ENCODE measurements around the gene TUBB8.
A peak's percentile ranks its signal among the peaks of the same experiment; 100 is the strongest.
"Not testable (repeated sequence)": the region's sequence is repeated elsewhere in the genome, so short reads cannot be mapped to it uniquely, and the experiment has no call there.

The TUBB8 gene

GRCh38 chr10:49926-50325 is 830 bp upstream of the TUBB8 start:
- DNase-seq (ENCODE audit: low read depth in 2 of 3, low spot score in 2 of 3): not testable (repeated sequence)

DNA sequence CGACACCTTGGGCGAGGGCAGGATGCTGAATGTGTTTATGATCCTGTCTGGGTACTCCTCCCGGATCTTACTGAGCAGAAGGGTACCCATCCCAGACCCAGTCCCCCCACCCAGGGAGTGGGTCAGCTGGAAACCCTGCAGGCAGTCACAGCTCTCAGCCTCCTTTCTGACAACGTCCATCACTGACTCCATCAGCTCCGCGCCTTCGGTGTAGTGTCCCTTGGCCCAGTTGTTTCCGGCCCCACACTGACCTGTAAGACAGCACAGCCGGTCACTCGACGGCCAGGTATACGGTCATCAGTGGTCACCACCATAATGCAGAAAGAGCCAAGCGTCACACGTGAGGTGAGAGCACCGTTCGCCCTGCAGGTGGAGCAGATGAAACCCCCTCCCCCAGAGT is 1.2 kb downstream of the TUBB8 start:
- not testable (repeated sequence) for DNase-seq (ENCODE audit: low read depth in 2 of 3, low spot score in 2 of 3)

GRCh38 chr10:13315-13635 is 35.8 kb downstream of the TUBB8 start:
- DNase-seq (ENCODE audit: low read depth in 2 of 3, low spot score in 2 of 3): not testable (repeated sequence)

DNA sequence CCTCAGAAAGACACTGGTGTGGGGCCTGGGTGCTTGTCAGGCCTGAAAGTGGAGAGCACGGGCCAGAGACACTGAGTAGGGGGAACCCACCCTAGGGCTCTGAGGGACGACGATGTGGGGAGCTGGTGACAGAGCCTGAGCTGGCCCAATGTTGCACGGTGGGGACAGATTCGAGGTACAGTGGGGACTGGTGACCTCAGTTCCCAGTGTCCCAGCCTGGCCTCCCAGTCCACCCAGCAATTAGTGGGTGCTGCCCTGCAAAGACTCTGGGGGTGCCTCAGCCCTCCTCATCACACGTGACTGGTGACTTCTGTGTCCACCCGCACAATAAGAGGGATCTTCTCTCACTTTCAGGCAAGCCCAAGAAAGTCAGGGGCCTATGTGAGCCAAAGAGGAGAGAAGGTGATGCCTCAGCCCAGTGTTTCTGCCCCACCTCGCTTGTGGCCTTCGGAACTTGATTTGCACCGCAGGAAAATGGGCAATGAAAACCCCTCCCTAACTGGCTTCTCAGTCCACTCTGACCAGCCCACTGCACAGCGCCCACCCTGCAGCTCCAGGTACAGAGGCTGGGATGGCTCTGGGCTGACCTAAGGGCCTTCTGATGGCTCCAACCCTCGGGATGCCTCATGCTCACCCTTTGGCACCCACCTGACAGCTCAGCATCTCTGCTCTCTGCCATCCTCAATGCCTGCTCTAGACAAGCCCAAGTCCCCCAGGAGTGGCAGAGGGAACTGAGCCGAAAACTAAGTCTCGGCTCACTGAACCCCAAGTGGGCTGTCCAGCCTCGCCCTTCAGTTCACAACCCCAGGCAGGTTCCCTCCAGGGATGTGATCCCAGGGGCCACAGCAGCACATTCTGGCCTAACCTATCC is 36.4 kb downstream of the TUBB8 start:
- DNase-seq (ENCODE audit: low read depth in 2 of 3, low spot score in 2 of 3): not testable (repeated sequence)

DNA sequence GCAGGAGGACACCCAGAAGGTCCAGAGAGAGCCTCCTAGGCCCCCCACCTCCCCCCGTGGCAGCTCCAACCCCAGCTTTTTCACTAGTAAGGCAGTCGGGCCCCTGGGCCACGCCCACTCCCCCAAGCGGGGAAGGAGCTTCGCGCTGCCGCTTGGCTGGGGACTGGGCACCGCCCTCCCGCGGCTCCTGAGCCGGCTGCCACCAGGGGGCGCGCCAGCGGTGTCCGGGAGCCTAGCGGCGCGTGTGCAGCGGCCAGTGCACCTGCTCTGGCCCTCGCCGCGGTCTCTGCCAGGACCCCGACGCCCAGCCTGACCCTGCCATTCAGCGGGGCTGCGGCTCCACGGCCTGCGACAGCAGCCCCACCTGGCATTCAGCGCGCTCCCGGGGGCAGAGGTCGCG is 37.8 kb downstream of the TUBB8 start:
- peak in 2 of 3 experiments; percentile 2 to 4 for DNase-seq (ENCODE audit: low read depth in 2 of 3, low spot score in 2 of 3)

DNA sequence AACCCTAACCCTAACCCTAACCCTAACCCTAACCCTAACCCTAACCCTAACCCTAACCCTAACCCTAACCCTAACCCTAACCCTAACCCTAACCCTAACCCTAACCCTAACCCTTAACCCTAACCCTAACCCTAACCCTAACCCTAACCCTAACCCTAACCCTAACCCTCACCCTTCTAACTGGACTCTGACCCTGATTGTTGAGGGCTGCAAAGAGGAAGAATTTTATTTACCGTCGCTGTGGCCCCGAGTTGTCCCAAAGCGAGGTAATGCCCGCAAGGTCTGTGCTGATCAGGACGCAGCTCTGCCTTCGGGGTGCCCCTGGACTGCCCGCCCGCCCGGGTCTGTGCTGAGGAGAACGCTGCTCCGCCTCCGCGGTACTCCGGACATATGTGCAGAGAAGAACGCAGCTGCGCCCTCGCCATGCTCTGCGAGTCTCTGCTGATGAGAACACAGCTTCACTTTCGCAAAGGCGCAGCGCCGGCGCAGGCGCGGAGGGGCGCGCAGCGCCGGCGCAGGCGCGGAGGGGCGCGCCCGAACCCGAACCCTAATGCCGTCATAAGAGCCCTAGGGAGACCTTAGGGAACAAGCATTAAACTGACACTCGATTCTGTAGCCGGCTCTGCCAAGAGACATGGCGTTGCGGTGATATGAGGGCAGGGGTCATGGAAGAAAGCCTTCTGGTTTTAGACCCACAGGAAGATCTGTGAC is 38.7 kb downstream of the TUBB8 start:
- peak in 1 of 3 experiments; percentile 7 for DNase-seq (ENCODE audit: low read depth in 2 of 3, low spot score in 2 of 3)
